Muscle of leg (tissue), 11 donors: ENCODE data around the gene DCAF12. TPM values are rescaled to one million over a fixed set of nuclear protein-coding genes. Genes with fewer than 3 reads are reported as not detected.

Experiments
- DNase-seq: peaks from one replicate; pipeline ENCODE4 v3.0.0; 2013
- H3K27ac ChIP-seq: one replicate; pipeline ENCODE4 v1.5.1; 2013; ENCODE audit warnings: mild to moderate bottlenecking, low read length, control low read depth
- H3K27me3 ChIP-seq: one replicate; pipeline ENCODE4 v1.6.1; 2013; ENCODE audit warnings: low read length; ENCODE audit not compliant: control insufficient read depth, insufficient read depth
- H3K36me3 ChIP-seq: one replicate; pipeline ENCODE4 v1.6.1; 2013; ENCODE audit warnings: low read length; ENCODE audit not compliant: control insufficient read depth, insufficient read depth
- H3K4me1 ChIP-seq: one replicate; pipeline ENCODE4 v1.6.1; 2013; ENCODE audit warnings: low read length; ENCODE audit not compliant: control insufficient read depth, insufficient read depth
- H3K4me3 ChIP-seq: one replicate; pipeline ENCODE4 v1.5.1; 2013; ENCODE audit warnings: low read length, control low read depth
- H3K9me3 ChIP-seq: replicated peaks from 2 replicates; pipeline ENCODE4 v1.6.1; 2013; ENCODE audit warnings: low read depth, low read length; ENCODE audit not compliant: control insufficient read depth
- WGBS: methylation state at CpG from one replicate; pipeline ENCODE4 v1.1.5; 2013; ENCODE audit warnings: missing lambda C conversion rate; ENCODE audit not compliant: insufficient coverage; 5-methylcytosine and 5-hydroxymethylcytosine counted together
- polyA plus RNA-seq, 8 donors: library from polyadenylated mRNA; unstranded; fragments of 120-200 nt; gene quantifications; one replicate each; pipeline versions ENCODE4 v1.2.1 to v1.2.3, GENCODE V29; 2013; ENCODE audit warnings: inconsistent platforms in 1 of 8, low replicate concordance in 1 of 8; ENCODE audit not compliant: insufficient read length in 8 of 8, insufficient read depth in 1 of 8
- total RNA-seq: library from RNA; stranded (reverse); fragments of 120-200 nt; gene quantifications from one replicate; pipeline ENCODE4 v1.2.4, GENCODE V29; 2013

Gene DCAF12
- total and polyA plus RNA-seq, 9 donors, result 18.2 to 42.1 (median 35.3) TPM

GRCh38 chr9:34072868-34073590 lies 53.5 kb downstream of the DCAF12 start:
- peak; percentile 57 for DNase-seq
- 16% methylated on average over 2 of the region's 5 CpGs for WGBS
- H3K9me3 ChIP-seq, result no peaks in the 10 kb centered on the region
- H3K36me3 ChIP-seq, result no peaks in the 10 kb centered on the region
- H3K4me3 ChIP-seq, result no peak overlapping the region
- H3K27ac ChIP-seq, result peak overlapping the region; percentile 65
- no peaks in the 10 kb centered on the region for H3K27me3 ChIP-seq
- peaks cover 14% of the 10 kb centered on the region for H3K4me1 ChIP-seq

- no peak for DNase-seq
- Histone ChIP-seq H3K36me3 (no peaks in the 10 kb centered on the region), H3K27ac (peak overlapping the region; percentile 65)
Observed at GRCh38 chr9:34072410-34072809, 54.1 kb downstream of the DCAF12 start.

DNA sequence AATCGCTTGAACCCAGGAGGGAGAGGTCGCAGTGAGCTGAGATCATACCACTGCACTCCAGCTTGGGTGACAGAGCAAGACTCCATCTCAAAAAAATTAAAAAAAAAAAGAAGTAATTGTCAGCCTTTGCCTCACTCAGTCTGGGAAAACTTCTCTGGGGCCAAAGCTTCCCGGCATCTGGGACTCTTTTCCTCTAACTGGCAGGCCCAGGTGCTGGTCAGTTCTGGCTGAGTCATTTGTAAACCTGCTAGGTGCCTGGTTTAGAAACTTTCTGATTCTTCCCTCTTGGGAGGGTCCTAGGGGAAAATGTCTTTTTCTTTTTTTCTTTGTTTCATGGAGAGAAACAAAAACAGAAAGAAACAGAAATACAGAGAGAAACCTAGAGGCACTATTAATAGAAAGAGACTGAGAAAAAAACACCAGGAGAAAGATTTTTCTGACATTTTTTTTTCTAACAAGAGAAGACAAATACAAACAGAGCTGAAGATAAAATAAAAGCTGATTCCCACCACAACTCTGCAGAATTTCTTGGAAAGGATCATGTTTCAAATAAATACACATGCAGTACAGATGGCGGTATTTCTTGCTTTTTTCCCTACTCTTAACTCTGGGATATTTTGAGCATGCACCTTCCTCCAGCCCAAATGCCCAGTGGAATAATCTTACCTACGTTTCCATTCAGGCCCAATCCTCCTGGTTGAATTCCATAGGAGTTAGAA lies 55.7 kb downstream of the DCAF12 start:
- Histone ChIP-seq H3K27ac (peak overlapping the region; percentile 69), H3K4me3 (no peak overlapping the region)

More at GRCh38 chr9:34072410-34072809, 54.1 kb downstream of the DCAF12 start:
- no peaks in the 10 kb centered on the region for H3K9me3 ChIP-seq
- H3K4me3 ChIP-seq, result no peak overlapping the region
- H3K27me3 ChIP-seq, result no peaks in the 10 kb centered on the region
- peaks cover 14% of the 10 kb centered on the region for H3K4me1 ChIP-seq
- no CpG with 5 or more reads among the region's 2 CpGs for WGBS

DNA sequence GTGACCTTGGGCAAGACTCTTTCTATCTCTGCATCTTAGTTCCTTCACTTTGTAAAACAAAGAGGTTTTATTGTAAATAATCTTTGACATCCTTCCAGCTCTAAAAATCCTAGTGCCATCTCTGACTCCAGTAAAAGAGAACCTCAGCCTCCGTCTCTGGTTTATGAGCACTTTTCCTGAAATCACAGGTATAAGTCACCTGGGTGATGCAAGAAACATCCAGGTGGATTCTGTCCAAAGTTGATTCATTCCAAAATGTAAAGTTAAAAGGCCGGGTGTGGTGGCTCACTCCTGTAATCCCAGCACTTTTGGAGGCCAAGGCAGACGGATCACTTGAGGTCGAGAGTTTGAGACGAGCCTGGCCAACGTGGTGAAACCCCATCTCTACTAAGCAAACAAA lies 56.7 kb downstream of the DCAF12 start:
- DNase-seq, result no peak
- no peak overlapping the region for H3K27ac ChIP-seq
- WGBS, result 83% methylated on average over 2 of the region's 6 CpGs

More for the DNA sequence above, 55.7 kb downstream of the DCAF12 start:
- no peaks in the 10 kb centered on the region for H3K9me3 ChIP-seq
- no peaks in the 10 kb centered on the region for H3K36me3 ChIP-seq
- 56% methylated on average over 3 of the region's 5 CpGs for WGBS
- no peaks in the 10 kb centered on the region for H3K27me3 ChIP-seq
- H3K4me1 ChIP-seq, result peaks cover 14% of the 10 kb centered on the region
- DNase-seq, result peak; percentile 57

GRCh38 chr9:34065541-34065940 lies 61.0 kb downstream of the DCAF12 start:
- no peaks in the 10 kb centered on the region for H3K9me3 ChIP-seq
- H3K36me3 ChIP-seq, result no peaks in the 10 kb centered on the region
- peaks cover 2% of the 10 kb centered on the region for H3K4me1 ChIP-seq
- no CpG with 5 or more reads among the region's 3 CpGs for WGBS
- no peak overlapping the region for H3K27ac ChIP-seq
- no peaks in the 10 kb centered on the region for H3K27me3 ChIP-seq
- DNase-seq, result peak; percentile 30
- H3K4me3 ChIP-seq, result no peak overlapping the region

More for the DNA sequence above, 56.7 kb downstream of the DCAF12 start:
- no peaks in the 10 kb centered on the region for H3K27me3 ChIP-seq
- H3K4me1 ChIP-seq, result peaks cover 15% of the 10 kb centered on the region
- H3K4me3 ChIP-seq, result no peak overlapping the region
- no peaks in the 10 kb centered on the region for H3K36me3 ChIP-seq
- H3K9me3 ChIP-seq, result no peaks in the 10 kb centered on the region

DNA sequence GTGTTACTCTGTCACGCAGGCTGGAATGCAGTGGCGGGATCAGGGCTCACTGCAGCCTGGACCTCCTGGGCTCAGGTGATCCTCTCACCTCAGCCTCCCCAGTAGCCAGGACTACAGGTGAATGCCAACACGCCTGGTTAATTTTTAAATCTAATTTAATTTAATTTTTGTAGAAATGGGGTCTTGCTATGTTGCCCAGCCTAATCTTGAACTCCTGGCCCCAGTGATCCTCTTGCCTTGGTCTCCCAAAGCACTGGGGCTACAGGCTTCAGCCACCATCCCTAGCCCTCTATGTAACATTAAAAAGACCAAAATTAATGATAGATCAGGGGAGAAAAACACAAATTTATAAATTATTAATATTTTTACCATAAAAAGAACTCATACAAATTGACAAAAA lies 66.5 kb downstream of the DCAF12 start:
- Histone ChIP-seq H3K36me3 (no peaks in the 10 kb centered on the region), H3K4me3 (no peak overlapping the region), H3K9me3 (no peaks in the 10 kb centered on the region), H3K27me3 (no peaks in the 10 kb centered on the region), H3K27ac (no peak overlapping the region), H3K4me1 (no peaks in the 10 kb centered on the region)
- no peak for DNase-seq
- WGBS, result no CpG with 5 or more reads among the region's 3 CpGs

DNA sequence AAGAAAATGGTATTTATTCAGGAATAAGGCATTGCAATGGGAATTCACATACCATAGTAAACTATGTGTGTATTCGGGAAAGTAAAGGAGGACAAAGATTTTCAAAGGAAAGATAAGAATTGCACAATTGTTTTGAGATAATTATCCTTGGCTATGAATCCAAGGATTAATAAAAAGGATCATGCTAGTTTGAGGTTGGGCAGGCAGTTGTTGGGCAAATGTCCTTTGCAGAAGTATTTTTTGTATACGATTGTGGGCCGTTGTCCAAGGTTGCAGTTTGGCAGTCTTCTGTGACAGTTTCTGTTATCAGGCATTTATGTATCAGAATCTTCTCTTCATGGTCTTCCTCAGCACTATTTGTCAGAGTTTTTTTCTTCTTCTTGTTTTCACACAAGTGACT lies 67.2 kb downstream of the DCAF12 start:
- no peaks in the 10 kb centered on the region for H3K36me3 ChIP-seq
- WGBS, result 50% methylated on average over 1 of the region's 3 CpGs
- no peaks in the 10 kb centered on the region for H3K27me3 ChIP-seq
- no peak overlapping the region for H3K27ac ChIP-seq
- no peak overlapping the region for H3K4me3 ChIP-seq
- H3K4me1 ChIP-seq, result no peaks in the 10 kb centered on the region
- DNase-seq, result no peak
- no peaks in the 10 kb centered on the region for H3K9me3 ChIP-seq

DNA sequence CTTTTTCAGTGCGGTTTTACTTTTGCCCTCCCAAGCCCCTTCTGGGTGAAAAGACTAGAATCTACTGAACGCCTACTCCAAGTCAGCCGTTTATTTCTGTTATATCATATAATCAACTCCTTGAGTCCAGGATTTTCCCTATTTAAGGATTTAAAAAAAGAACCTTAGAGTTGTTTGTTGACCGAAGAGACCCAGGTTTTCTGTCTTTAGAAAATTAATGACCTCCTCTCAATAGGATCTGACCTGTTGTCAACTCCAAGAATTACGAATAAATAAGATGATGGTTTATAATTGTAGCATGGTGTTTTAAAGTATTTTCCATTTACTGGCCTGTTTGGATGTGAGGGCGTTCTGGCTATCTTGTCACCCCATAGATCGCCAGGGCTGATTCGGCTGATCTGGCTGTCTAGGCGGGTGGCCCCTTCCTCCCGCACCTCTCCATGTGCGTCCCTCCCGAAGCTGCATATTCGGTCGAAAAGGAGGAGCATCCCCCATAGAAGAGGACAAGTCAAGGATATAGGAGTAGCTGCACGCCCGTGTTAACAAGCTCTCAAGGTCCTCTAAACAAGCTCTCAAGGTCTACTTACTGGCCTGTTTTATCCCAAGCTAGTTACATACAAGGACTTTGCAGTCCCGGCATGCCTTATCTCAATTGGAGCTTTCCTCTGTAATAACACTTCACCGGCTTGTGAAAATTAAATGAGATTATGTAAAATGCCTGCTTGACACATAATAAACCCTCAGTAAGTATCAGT lies 76.7 kb downstream of the DCAF12 start:
- 51% methylated on average over 5 of the region's 18 CpGs for WGBS
- H3K27ac ChIP-seq, result peak overlapping the region; percentile 98
- H3K4me1 ChIP-seq, result peaks cover 14% of the 10 kb centered on the region
- no peaks in the 10 kb centered on the region for H3K36me3 ChIP-seq
- peak; percentile 15 for DNase-seq
- H3K9me3 ChIP-seq, result no peaks in the 10 kb centered on the region
- H3K27me3 ChIP-seq, result no peaks in the 10 kb centered on the region
- peak overlapping the region; percentile 99 for H3K4me3 ChIP-seq

GRCh38 chr9:34048727-34049629 lies 77.5 kb downstream of the DCAF12 start, which contains the start of gene UBAP2:
TSS of gene UBAP2 (minus strand) at chr9:34048887. CDS start at chr9:34017148, 31,739 bp downstream.
- Histone ChIP-seq H3K9me3 (no peaks in the 10 kb centered on the region), H3K4me1 (peaks cover 14% of the 10 kb centered on the region), H3K36me3 (no peaks in the 10 kb centered on the region), H3K4me3 (peak within 1 kb of the TSS; percentile 99), H3K27ac (peak within 1 kb of the TSS; percentile 98), H3K27me3 (no peaks in the 10 kb centered on the region)
- peak; percentile 99 for DNase-seq
- under 1% methylated on average over 40 of the region's 70 CpGs for WGBS
